HepG2 (cell line): ENCODE measurements around the gene CST3. TPM values are rescaled to one million over a fixed set of nuclear protein-coding genes. Genes with fewer than 3 reads are reported as not detected.

ENCODE experiments used
- CEBPZ ChIP-seq: IDR thresholded peaks from 2 replicates; pipeline ENCODE4 v1.6.1; 2012; ENCODE audit warnings: low read length, improper control_type of control experiment
- EED ChIP-seq: sonication (generic); formaldehyde crosslinking; IDR thresholded peaks from 2 replicates; pipeline ENCODE4 v1.5.0; 2020; ENCODE audit warnings: mild to moderate bottlenecking, missing genetic modification reagents
- EZH2 ChIP-seq: conservative IDR thresholded peaks from 2 replicates; pipeline ENCODE4 v1.6.1; 2012; ENCODE audit warnings: mild to moderate bottlenecking, low read depth, low read length, moderate library complexity
- HOXA3 ChIP-seq: sonication (generic); formaldehyde crosslinking; IDR thresholded peaks from 2 replicates; pipeline ENCODE4 v1.5.0; 2020; ENCODE audit warnings: missing genetic modification reagents
- KLF9 ChIP-seq: IDR thresholded peaks from 2 replicates; pipeline ENCODE4 v1.6.1; 2016; ENCODE audit warnings: low read depth
- MLXIP ChIP-seq: sonication (generic); formaldehyde crosslinking; IDR thresholded peaks from 2 replicates; pipeline ENCODE4 v1.9.0; 2021; ENCODE audit warnings: missing genetic modification reagents, borderline replicate concordance
- STAT6 ChIP-seq: sonication (generic); formaldehyde crosslinking; IDR thresholded peaks from 2 replicates; pipeline ENCODE4 v1.4.0; 2020; ENCODE audit warnings: missing genetic modification reagents, mild to moderate bottlenecking, borderline replicate concordance
- TBP ChIP-seq: sonication (generic); formaldehyde crosslinking; IDR thresholded peaks from 2 replicates; pipeline ENCODE4 v1.5.0; 2020; ENCODE audit warnings: missing genetic modification reagents
- ZBTB8A ChIP-seq: sonication (generic); formaldehyde crosslinking; IDR thresholded peaks from 2 replicates; pipeline ENCODE4 v1.4.0; 2020; ENCODE audit warnings: mild to moderate bottlenecking, low read depth, missing genetic modification reagents, borderline replicate concordance
- ZFY ChIP-seq: sonication (generic); formaldehyde crosslinking; IDR thresholded peaks from 2 replicates; pipeline ENCODE4 v1.4.0; 2020; ENCODE audit warnings: missing genetic modification reagents
- ZKSCAN8 ChIP-seq: IDR thresholded peaks from 2 replicates; pipeline ENCODE4 v1.6.1; 2016; ENCODE audit warnings: borderline replicate concordance, missing genetic modification reagents, missing compliant biosample characterization
- ZNF275 ChIP-seq: sonication (generic); formaldehyde crosslinking; IDR thresholded peaks from 2 replicates; pipeline ENCODE4 v1.8.0; 2022; ENCODE audit warnings: missing genetic modification reagents, mild to moderate bottlenecking, inconsistent platforms, borderline replicate concordance
- ZNF558 ChIP-seq: sonication (generic); formaldehyde crosslinking; IDR thresholded peaks from 2 replicates; pipeline ENCODE4 v1.9.0; 2022; ENCODE audit warnings: mild to moderate bottlenecking, missing genetic modification reagents, borderline replicate concordance
- ZNF605 ChIP-seq: sonication (generic); formaldehyde crosslinking; IDR thresholded peaks from 2 replicates; pipeline ENCODE4 v1.8.0; 2022; ENCODE audit warnings: mild to moderate bottlenecking, missing genetic modification reagents
- ZNF703 ChIP-seq: sonication (generic); formaldehyde crosslinking; IDR thresholded peaks from 2 replicates; pipeline ENCODE4 v1.5.1; 2020; ENCODE audit warnings: missing genetic modification reagents, mild to moderate bottlenecking, moderate library complexity, borderline replicate concordance
- polyA plus RNA-seq, 8 experiments: library from polyadenylated mRNA; depleted of rRNA in 3 of 8; stranded (reverse) in 7 of 8; unstranded in 1 of 8; fragments of >200 nt; fragmentation: Illumina TruSeq in 4 of 8; extraction: Trizol in 4 of 8; gene quantifications; 2 replicates each; pipeline versions ENCODE4 v1.2.1 to v1.2.3, GENCODE V29; 2011 to 2016; ENCODE audit warnings: low read depth in 4 of 8, missing spikeins in 1 of 8, mixed read lengths in 1 of 8; ENCODE audit not compliant: insufficient read depth in 1 of 8
- total RNA-seq, 5 experiments: library from RNA; depleted of rRNA; stranded (reverse); fragments of >200 nt; fragmentation: Illumina TruSeq; extraction: Trizol; gene quantifications; 2 replicates each; pipeline ENCODE4 v1.2.3, GENCODE V29; 2016; ENCODE audit warnings: low read depth in 1 of 5

Gene CST3
- total and polyA plus RNA-seq, 2 of the 13 experiments (the other 11 are each of a cell fraction or from before 2014, with no cell fraction given): 690 to 1,005 TPM

- TF ChIP-seq STAT6 (CRISPR knock-in tag) (no peak), MLXIP (CRISPR knock-in tag) (peak; percentile 86; the same call in 1 of the 2 replicates), ZNF703 (no peak), EZH2 (no peak), EED (CRISPR knock-in tag) (no peak), KLF9 (CRISPR knock-in tag) (peak; percentile 79), ZKSCAN8 (CRISPR knock-in tag) (peak; percentile 79; the same call in 1 of the 2 replicates), TBP (no peak), ZFY (CRISPR knock-in tag) (peak; percentile 21; the same call in 1 of the 2 replicates), HOXA3 (CRISPR knock-in tag) (peak; percentile 91), ZBTB8A (CRISPR knock-in tag) (peak; percentile 71; the same call in 1 of the 2 replicates), CEBPZ (no peak), ZNF605 (CRISPR knock-in tag) (peak; percentile 93), ZNF275 (CRISPR knock-in tag) (no peak; the same call in 1 of the 2 replicates), ZNF558 (CRISPR knock-in tag) (no peak)
Observed at GRCh38 chr20:23629017-23629541, 8.7 kb downstream of the CST3 start (continued).
